H1 (cell line): Measurements from ENCODE around the gene ADARB2. TPM values are rescaled to one million over a fixed set of nuclear protein-coding genes. Genes with fewer than 3 reads are reported as not detected.

Source experiments
- EGR1 ChIP-seq: IDR thresholded peaks from 2 replicates; pipeline ENCODE4 v1.6.1; 2011; ENCODE audit warnings: low read depth, low read length, borderline replicate concordance
- JUND ChIP-seq: IDR thresholded peaks from 2 replicates; pipeline ENCODE4 v1.6.1; 2011; ENCODE audit warnings: mild to moderate bottlenecking, improper control_type of control experiment, low read length
- SIRT6 ChIP-seq: IDR thresholded peaks from one replicate; pipeline ENCODE4 v1.7.1; 2012; ENCODE audit warnings: low read length, inconsistent platforms
- polyA plus RNA-seq, 7 experiments: library from polyadenylated mRNA; depleted of rRNA in 3 of 7; stranded (reverse) in 5 of 7; unstranded in 2 of 7; fragments of >200 nt in 5 of 7; fragments of 200-250 nt in 2 of 7; gene quantifications; 1 replicate in 5 of 7; 2 replicates in 1 of 7; 4 replicates in 1 of 7; pipeline versions ENCODE4 v1.2.1 to v1.2.3, GENCODE V29; 2011 to 2013; ENCODE audit warnings: missing spikeins in 2 of 7, mixed read lengths in 2 of 7
- total RNA-seq: library from RNA; stranded (reverse); fragmentation: NEBNext Ultra II Directional; extraction: Animal tissue kit (Norgen Biotek cat#: 25700); gene quantifications from 2 replicates; pipeline ENCODE4 v1.2.1, GENCODE V29; 2021

The ADARB2 gene
- total and polyA plus RNA-seq, 2 of the 8 experiments (the other 6 are each of a cell fraction or from before 2014, with no cell fraction given): 2.2 to 2.8 TPM

- TF ChIP-seq EGR1 (no peak), SIRT6 (no peak), JUND (no peak)
Observed at GRCh38 chr10:1644191-1644711, 93.1 kb downstream of the ADARB2 start (continued).
